Neural crest cell (in vitro differentiated cells): ENCODE results near the gene BCL2L11. TPM values are rescaled to one million over a fixed set of nuclear protein-coding genes. Genes with fewer than 3 reads are reported as not detected.

Experiments
- DNase-seq: peaks from one replicate; pipeline ENCODE4 v3.0.0; 2021; ENCODE audit warnings: low read depth, mixed read lengths, low spot score
- H3K27ac Mint-ChIP-seq: one replicate; pipeline ENCODE4 v1.8.0; 2021; ENCODE audit warnings: mild to moderate bottlenecking, mixed read lengths; ENCODE audit not compliant: unreplicated experiment
- H3K27me3 Mint-ChIP-seq: 2 replicates; pipeline ENCODE4 v1.8.0; 2021; ENCODE audit warnings: low read depth, mild to moderate bottlenecking, mixed read lengths
- H3K36me3 Mint-ChIP-seq: 2 replicates; pipeline ENCODE4 v1.8.0; 2021; ENCODE audit warnings: low read depth, mild to moderate bottlenecking, mixed read lengths
- H3K4me1 Mint-ChIP-seq: 2 replicates; pipeline ENCODE4 v1.8.0; 2021; ENCODE audit warnings: mixed read lengths
- H3K4me3 Mint-ChIP-seq: one replicate; pipeline ENCODE4 v1.8.0; 2021; ENCODE audit warnings: mild to moderate bottlenecking, mixed read lengths
- H3K9me3 Mint-ChIP-seq: 2 replicates; pipeline ENCODE4 v1.8.0; 2021; ENCODE audit warnings: mixed read lengths
- total RNA-seq: library from RNA; stranded (reverse); gene quantifications from 2 replicates; pipeline ENCODE4 v1.2.1, GENCODE V29; 2021
- TF ChIP-seq, protein P1 (sequence below): fragments of 200-600 bp; sonication (generic); conservative IDR thresholded peaks from 2 replicates; pipeline ENCODE4 v1.5.0; 2021; ENCODE audit warnings: antibody characterized with exemption, mild to moderate bottlenecking

Gene BCL2L11
- total RNA-seq, 1 donor from 2014 or later = 16.4 TPM

- Mint-ChIP-seq H3K4me1 (peaks cover 3% of the 10 kb centered on the region), H3K4me3 (no peak overlapping the region), H3K27ac (no peak overlapping the region), H3K36me3 (no peaks in the 10 kb centered on the region), H3K9me3 (no peaks in the 10 kb centered on the region), H3K27me3 (no peaks in the 10 kb centered on the region)
- TF ChIP-seq, protein P1, sequence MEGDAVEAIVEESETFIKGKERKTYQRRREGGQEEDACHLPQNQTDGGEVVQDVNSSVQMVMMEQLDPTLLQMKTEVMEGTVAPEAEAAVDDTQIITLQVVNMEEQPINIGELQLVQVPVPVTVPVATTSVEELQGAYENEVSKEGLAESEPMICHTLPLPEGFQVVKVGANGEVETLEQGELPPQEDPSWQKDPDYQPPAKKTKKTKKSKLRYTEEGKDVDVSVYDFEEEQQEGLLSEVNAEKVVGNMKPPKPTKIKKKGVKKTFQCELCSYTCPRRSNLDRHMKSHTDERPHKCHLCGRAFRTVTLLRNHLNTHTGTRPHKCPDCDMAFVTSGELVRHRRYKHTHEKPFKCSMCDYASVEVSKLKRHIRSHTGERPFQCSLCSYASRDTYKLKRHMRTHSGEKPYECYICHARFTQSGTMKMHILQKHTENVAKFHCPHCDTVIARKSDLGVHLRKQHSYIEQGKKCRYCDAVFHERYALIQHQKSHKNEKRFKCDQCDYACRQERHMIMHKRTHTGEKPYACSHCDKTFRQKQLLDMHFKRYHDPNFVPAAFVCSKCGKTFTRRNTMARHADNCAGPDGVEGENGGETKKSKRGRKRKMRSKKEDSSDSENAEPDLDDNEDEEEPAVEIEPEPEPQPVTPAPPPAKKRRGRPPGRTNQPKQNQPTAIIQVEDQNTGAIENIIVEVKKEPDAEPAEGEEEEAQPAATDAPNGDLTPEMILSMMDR = no peak
- no peak for DNase-seq
These were observed 65.5 kb downstream of the BCL2L11 start for GRCh38 chr2:111186121-111186715.

DNA sequence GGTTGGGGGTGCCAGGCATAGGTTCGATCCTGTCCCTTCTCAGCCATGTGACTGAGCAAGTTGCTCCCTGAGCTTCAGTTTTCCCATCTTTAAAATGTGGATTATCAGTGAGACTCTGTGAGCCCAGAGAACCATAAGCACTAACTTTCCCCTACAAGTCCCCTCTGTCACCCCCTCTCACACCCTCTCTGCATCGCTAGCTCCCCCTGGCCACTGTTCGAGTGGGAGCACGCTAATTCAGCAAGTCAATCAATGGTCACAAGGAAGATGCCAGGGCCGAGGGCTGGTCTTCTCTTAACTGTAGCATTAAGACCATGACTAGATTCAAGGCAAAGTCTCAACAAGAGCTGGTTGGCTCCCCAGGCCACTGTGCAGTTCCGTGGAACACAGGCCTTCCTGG is 66.2 kb downstream of the BCL2L11 start:
- TF ChIP-seq, protein P1 = no peak
- no peaks in the 10 kb centered on the region for H3K27me3 Mint-ChIP-seq
- DNase-seq = no peak
- H3K9me3 Mint-ChIP-seq = no peaks in the 10 kb centered on the region
- no peaks in the 10 kb centered on the region for H3K36me3 Mint-ChIP-seq
- H3K4me1 Mint-ChIP-seq = peaks cover 5% of the 10 kb centered on the region
- H3K27ac Mint-ChIP-seq = no peak overlapping the region
- H3K4me3 Mint-ChIP-seq = no peak overlapping the region

- Mint-ChIP-seq H3K9me3 (no peaks in the 10 kb centered on the region), H3K36me3 (no peaks in the 10 kb centered on the region)
- no peak for DNase-seq
These were observed 68.0 kb downstream of the BCL2L11 start for GRCh38 chr2:111188681-111189080.

DNA sequence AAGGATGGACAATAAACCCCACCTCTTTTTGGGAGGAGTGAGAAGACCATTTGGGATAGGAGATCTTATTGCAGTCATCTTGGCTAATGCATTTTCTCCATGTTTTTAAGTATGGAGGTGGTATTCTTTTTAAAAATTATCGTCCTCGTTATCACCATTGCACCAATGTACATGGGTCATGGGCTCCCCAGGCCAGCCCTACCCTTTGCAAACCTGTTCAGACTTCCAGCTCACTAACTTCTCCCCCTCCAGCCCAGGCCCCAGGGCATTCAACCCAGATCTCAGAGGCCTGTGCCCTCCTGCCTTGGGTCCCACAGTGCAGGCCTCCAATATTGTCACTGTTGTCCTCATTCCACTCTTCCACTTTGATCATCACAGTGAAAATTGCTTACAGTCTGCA is 68.4 kb downstream of the BCL2L11 start:
- TF ChIP-seq, protein P1 = no peak
- Mint-ChIP-seq H3K9me3 (no peaks in the 10 kb centered on the region), H3K36me3 (no peaks in the 10 kb centered on the region), H3K27ac (no peak overlapping the region), H3K27me3 (no peaks in the 10 kb centered on the region), H3K4me3 (no peak overlapping the region), H3K4me1 (peaks cover 9% of the 10 kb centered on the region)
- DNase-seq = no peak

More at GRCh38 chr2:111188681-111189080, 68.0 kb downstream of the BCL2L11 start:
- TF ChIP-seq, protein P1 = no peak
- Mint-ChIP-seq H3K27ac (no peak overlapping the region), H3K4me3 (no peak overlapping the region), H3K4me1 (peaks cover 9% of the 10 kb centered on the region), H3K27me3 (no peaks in the 10 kb centered on the region)

- Mint-ChIP-seq H3K4me1 (peaks cover 9% of the 10 kb centered on the region), H3K27me3 (no peaks in the 10 kb centered on the region), H3K9me3 (no peaks in the 10 kb centered on the region), H3K36me3 (no peaks in the 10 kb centered on the region), H3K4me3 (no peak overlapping the region), H3K27ac (peak overlapping the region; percentile 29)
- TF ChIP-seq, protein P1 = no peak
- no peak for DNase-seq
These were observed 70.3 kb downstream of the BCL2L11 start for GRCh38 chr2:111190816-111191540.
